HFFc6 (cell line): ENCODE results near the gene ABCA4. TPM values are rescaled to one million over a fixed set of nuclear protein-coding genes. Genes with fewer than 3 reads are reported as not detected.

Source experiments
- DNase-seq: peaks from one replicate; pipeline ENCODE4 v3.0.0-alpha.2; 2018
- H3K27ac Mint-ChIP-seq: 2 replicates; pipeline ENCODE4 v1.8.0; 2020; ENCODE audit warnings: mild to moderate bottlenecking, mixed read lengths
- H3K27me3 Mint-ChIP-seq: 2 replicates; pipeline ENCODE4 v1.8.0; 2021; ENCODE audit warnings: mild to moderate bottlenecking, moderate library complexity, mixed read lengths; ENCODE audit not compliant: insufficient read depth
- H3K36me3 Mint-ChIP-seq: 2 replicates; pipeline ENCODE4 v1.8.0; 2021; ENCODE audit warnings: low read depth, mixed read lengths
- H3K4me1 Mint-ChIP-seq: 2 replicates; pipeline ENCODE4 v1.8.0; 2020; ENCODE audit warnings: low read depth, mixed read lengths
- H3K4me3 Mint-ChIP-seq: 2 replicates; pipeline ENCODE4 v1.8.0; 2020; ENCODE audit warnings: mild to moderate bottlenecking, moderate library complexity, mixed read lengths
- H3K9me3 Mint-ChIP-seq: 2 replicates; pipeline ENCODE4 v1.8.0; 2020; ENCODE audit warnings: mild to moderate bottlenecking, mixed read lengths
- CTCF ChIP-seq: fragments of 200-600 bp; sonication (generic); IDR thresholded peaks from 2 replicates; pipeline ENCODE4 v1.5.0; 2021; ENCODE audit warnings: antibody characterized with exemption, mild to moderate bottlenecking
- total RNA-seq, 6 experiments: library from RNA; stranded (reverse); fragmentation: NEBNext Ultra II Directional; extraction: Animal tissue kit (Norgen Biotek cat#: 25700); gene quantifications; 2 replicates in 1 of 6; 3 replicates in 5 of 6; pipeline ENCODE4 v1.2.3, GENCODE V29; 2021

ABCA4 gene
- total RNA-seq, 6 experiments from 2014 or later, result 0.03 to 0.09 (median 0.05) TPM; not detected in 3

GRCh38 chr1:94130851-94131595 is 10.1 kb upstream of the ABCA4 start:
- peak overlapping the region; percentile 23; the same call in 1 of the 2 replicates for H3K27ac Mint-ChIP-seq
- peaks cover 6% of the 10 kb centered on the region for H3K9me3 Mint-ChIP-seq
- no peak for TF ChIP-seq CTCF
- H3K4me3 Mint-ChIP-seq, result no peak overlapping the region; the same call in 1 of the 2 replicates
- H3K27me3 Mint-ChIP-seq, result peaks cover 14% of the 10 kb centered on the region
- H3K4me1 Mint-ChIP-seq, result peaks cover 17% of the 10 kb centered on the region
- DNase-seq, result peak; percentile 13
- H3K36me3 Mint-ChIP-seq, result peaks cover 9% of the 10 kb centered on the region

GRCh38 chr1:94126651-94127050 is 5.7 kb upstream of the ABCA4 start:
- no peak overlapping the region for H3K4me3 Mint-ChIP-seq
- H3K9me3 Mint-ChIP-seq, result no peaks in the 10 kb centered on the region
- peaks cover 15% of the 10 kb centered on the region for H3K4me1 Mint-ChIP-seq
- no peak for TF ChIP-seq CTCF
- H3K36me3 Mint-ChIP-seq, result no peaks in the 10 kb centered on the region; the same call in 1 of the 2 replicates
- no peak for DNase-seq
- peaks cover 13% of the 10 kb centered on the region for H3K27me3 Mint-ChIP-seq
- no peak overlapping the region for H3K27ac Mint-ChIP-seq

GRCh38 chr1:94125551-94126514 is 4.9 kb upstream of the ABCA4 start:
- no peak overlapping the region for H3K27ac Mint-ChIP-seq
- H3K4me3 Mint-ChIP-seq, result no peak overlapping the region
- H3K27me3 Mint-ChIP-seq, result peaks cover 13% of the 10 kb centered on the region
- DNase-seq, result no peak
- no peaks in the 10 kb centered on the region for H3K9me3 Mint-ChIP-seq
- no peaks in the 10 kb centered on the region; the same call in 1 of the 2 replicates for H3K36me3 Mint-ChIP-seq
- no peak for TF ChIP-seq CTCF
- H3K4me1 Mint-ChIP-seq, result peaks cover 7% of the 10 kb centered on the region

GRCh38 chr1:94124538-94124937 is 3.6 kb upstream of the ABCA4 start:
- Mint-ChIP-seq H3K4me1 (no peaks in the 10 kb centered on the region; the same call in 1 of the 2 replicates), H3K27ac (no peak overlapping the region)

More at GRCh38 chr1:94124538-94124937, 3.6 kb upstream of the ABCA4 start:
- no peaks in the 10 kb centered on the region for H3K9me3 Mint-ChIP-seq
- no peaks in the 10 kb centered on the region; the same call in 1 of the 2 replicates for H3K36me3 Mint-ChIP-seq
- H3K4me3 Mint-ChIP-seq, result no peak overlapping the region
- peaks cover 17% of the 10 kb centered on the region for H3K27me3 Mint-ChIP-seq
- DNase-seq, result no peak
- TF ChIP-seq CTCF, result no peak
